Measurements from ENCODE around the gene GGT5. TPM values are rescaled to one million over a fixed set of nuclear protein-coding genes. Genes with fewer than 3 reads are reported as not detected.
"Not testable (repeated sequence)": the region's sequence is repeated elsewhere in the genome, so short reads cannot be mapped to it uniquely, and the experiment has no call there.

Gene GGT5
- total RNA-seq, 1 donor from 2014 or later: 24.3 TPM

- DNase-seq (ENCODE audit: extremely low read depth, low read depth, low spot score): no peak
Observed at GRCh38 chr22:24233235-24233634, 11.6 kb downstream of the GGT5 start.

- DNase-seq (ENCODE audit: extremely low read depth, low read depth, low spot score): no peak
Observed at GRCh38 chr22:24232725-24233124, 12.2 kb downstream of the GGT5 start.

GRCh38 chr22:24232124-24232523, 12.8 kb downstream of the GGT5 start:
- DNase-seq (ENCODE audit: extremely low read depth, low read depth, low spot score): no peak

- no peak for DNase-seq (ENCODE audit: extremely low read depth, low read depth, low spot score)
Observed at GRCh38 chr22:24231706-24232105, 13.2 kb downstream of the GGT5 start.

GRCh38 chr22:24230911-24231656, 13.8 kb downstream of the GGT5 start:
- no peak for DNase-seq (ENCODE audit: extremely low read depth, low read depth, low spot score)

GRCh38 chr22:24225951-24226350, 18.9 kb downstream of the GGT5 start:
- DNase-seq (ENCODE audit: extremely low read depth, low read depth, low spot score): no peak

- no peak for DNase-seq (ENCODE audit: extremely low read depth, low read depth, low spot score)
Observed at GRCh38 chr22:24225044-24225601, 19.8 kb downstream of the GGT5 start.

GRCh38 chr22:24224468-24224867, 20.4 kb downstream of the GGT5 start:
- DNase-seq (ENCODE audit: extremely low read depth, low read depth, low spot score): no peak

GRCh38 chr22:24219750-24220149, 25.1 kb downstream of the GGT5 start:
- DNase-seq (ENCODE audit: extremely low read depth, low read depth, low spot score): no peak

GRCh38 chr22:24217384-24217783, 27.5 kb downstream of the GGT5 start:
- no peak for DNase-seq (ENCODE audit: extremely low read depth, low read depth, low spot score)

GRCh38 chr22:24216541-24217209, 28.2 kb downstream of the GGT5 start:
- DNase-seq (ENCODE audit: extremely low read depth, low read depth, low spot score): no peak

GRCh38 chr22:24214467-24215285, 30.2 kb downstream of the GGT5 start:
- no peak for DNase-seq (ENCODE audit: extremely low read depth, low read depth, low spot score)

GRCh38 chr22:24213111-24213510, 31.8 kb downstream of the GGT5 start:
- DNase-seq (ENCODE audit: extremely low read depth, low read depth, low spot score): not testable (repeated sequence)

GRCh38 chr22:24211716-24212115, 33.2 kb downstream of the GGT5 start:
- DNase-seq (ENCODE audit: extremely low read depth, low read depth, low spot score): not testable (repeated sequence)

GRCh38 chr22:24210409-24210808, 34.5 kb downstream of the GGT5 start:
- DNase-seq (ENCODE audit: extremely low read depth, low read depth, low spot score): not testable (repeated sequence)

GRCh38 chr22:24209687-24210086, 35.2 kb downstream of the GGT5 start:
- no peak for DNase-seq (ENCODE audit: extremely low read depth, low read depth, low spot score)

- no peak for DNase-seq (ENCODE audit: extremely low read depth, low read depth, low spot score)
Observed at GRCh38 chr22:24209016-24209415, 35.9 kb downstream of the GGT5 start.

- peak; percentile 97 for DNase-seq (ENCODE audit: extremely low read depth, low read depth, low spot score)
Observed at GRCh38 chr22:24208012-24208749, 36.7 kb downstream of the GGT5 start.

- DNase-seq (ENCODE audit: extremely low read depth, low read depth, low spot score): no peak
Observed at GRCh38 chr22:24207264-24208011, 37.4 kb downstream of the GGT5 start.
